NCI-H1092 treated with DMSO at 0.1 percent for 48 hours (cell line): ENCODE measurements around the gene TRIM17.

Experiments used
- DNase-seq: peaks from one replicate; lab custom pipeline; 2025; lab: John Stamatoyannopoulos, UW

TRIM17 gene

DNA sequence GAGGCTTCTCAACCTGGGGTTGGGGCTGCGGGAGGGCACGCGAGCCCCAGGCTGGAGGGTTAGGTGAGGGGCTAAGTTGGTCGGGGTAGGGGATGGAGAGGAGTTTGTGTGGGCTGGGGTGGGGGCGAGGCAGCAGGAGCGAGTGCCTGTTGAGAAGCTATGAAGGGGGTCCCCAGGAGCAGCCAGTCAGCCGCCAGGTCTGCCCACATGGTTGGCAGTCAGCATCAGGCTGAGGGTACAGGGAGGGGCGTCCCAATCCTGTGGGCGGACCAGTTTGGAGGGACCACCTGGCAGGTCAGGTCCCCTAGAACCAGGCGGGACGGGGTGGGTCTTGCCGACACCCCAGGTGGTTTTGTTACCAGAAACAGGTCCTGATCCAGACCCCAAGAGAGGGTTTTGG is 400 bp upstream of the TRIM17 start:
- no peak for DNase-seq

DNA sequence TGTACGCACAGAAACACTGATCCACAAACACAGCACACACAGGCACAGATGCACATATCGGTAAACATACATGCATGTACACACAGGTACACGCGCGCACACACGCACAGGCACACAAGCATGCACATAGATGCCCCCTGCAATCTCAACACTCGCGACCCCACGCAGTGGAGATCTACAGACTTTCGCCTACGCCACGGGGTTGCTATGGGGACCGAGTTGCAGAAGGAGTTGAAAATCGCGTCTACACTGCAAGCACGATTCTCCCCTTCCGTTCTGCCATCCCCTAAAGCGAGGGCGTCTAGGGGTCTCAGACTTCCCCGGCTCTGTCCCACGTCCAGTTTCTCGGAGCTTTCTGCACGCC is 826 bp downstream of the TRIM17 start:
- no peak for DNase-seq

DNA sequence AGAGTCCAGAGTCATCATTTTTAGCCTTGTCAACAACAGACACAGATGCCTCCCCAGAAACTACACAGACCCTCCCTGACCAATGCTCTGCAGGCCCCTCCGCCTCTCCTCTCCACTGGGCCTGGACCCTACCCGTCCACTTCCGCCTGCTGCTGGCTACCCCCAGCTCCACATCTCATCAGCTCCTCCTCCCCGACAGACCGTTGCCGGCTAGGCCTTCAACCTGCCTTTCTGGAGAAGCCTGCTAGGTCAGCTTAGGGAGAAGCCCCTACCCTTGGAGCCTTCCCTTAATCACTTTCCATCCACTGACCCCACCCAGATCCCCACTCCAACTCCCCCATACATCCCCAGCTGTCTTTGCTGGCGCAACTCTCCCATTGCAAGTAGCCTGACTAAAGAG is 1.4 kb downstream of the TRIM17 start:
- DNase-seq = no peak

- DNase-seq = no peak
These were observed 2.0 kb downstream of the TRIM17 start for GRCh38 chr1:228414511-228415211.

DNA sequence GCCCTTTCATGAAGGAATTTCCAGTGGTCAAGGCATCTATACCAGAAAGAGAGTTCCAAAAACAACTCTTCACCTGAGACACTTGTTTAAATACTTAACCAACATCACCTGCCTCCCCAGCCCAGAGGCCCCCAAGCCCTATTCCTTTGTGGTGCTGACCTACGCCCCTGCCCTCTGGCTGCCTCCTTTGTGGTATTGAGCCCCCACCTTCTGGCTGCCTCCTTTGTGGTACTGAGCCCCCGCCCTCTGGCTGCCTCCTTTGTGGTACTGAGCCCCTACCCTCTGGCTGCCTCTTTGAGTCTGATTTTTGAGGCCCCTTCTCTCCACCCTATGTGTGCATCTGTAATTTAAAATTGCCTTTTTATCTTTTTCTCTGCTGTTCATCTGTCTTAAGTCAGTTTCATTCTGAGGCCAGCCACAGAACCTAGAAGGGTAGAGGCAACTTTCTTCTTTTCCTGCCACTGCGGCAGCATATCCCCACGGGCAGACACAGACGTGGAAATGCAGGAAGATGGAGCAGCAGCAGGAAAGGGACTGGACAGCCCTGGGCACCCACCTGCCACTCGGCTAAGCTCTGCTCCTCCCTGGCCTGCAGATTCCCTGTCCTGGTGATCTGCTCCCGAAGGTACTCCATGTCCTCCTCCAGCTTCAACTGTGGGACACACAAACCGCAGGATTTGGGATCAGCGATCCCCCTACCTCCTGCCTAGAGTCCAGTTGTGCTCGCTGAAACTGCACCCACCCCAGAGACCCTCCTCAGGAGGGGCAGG is 3.2 kb downstream of the TRIM17 start:
- no peak for DNase-seq

DNA sequence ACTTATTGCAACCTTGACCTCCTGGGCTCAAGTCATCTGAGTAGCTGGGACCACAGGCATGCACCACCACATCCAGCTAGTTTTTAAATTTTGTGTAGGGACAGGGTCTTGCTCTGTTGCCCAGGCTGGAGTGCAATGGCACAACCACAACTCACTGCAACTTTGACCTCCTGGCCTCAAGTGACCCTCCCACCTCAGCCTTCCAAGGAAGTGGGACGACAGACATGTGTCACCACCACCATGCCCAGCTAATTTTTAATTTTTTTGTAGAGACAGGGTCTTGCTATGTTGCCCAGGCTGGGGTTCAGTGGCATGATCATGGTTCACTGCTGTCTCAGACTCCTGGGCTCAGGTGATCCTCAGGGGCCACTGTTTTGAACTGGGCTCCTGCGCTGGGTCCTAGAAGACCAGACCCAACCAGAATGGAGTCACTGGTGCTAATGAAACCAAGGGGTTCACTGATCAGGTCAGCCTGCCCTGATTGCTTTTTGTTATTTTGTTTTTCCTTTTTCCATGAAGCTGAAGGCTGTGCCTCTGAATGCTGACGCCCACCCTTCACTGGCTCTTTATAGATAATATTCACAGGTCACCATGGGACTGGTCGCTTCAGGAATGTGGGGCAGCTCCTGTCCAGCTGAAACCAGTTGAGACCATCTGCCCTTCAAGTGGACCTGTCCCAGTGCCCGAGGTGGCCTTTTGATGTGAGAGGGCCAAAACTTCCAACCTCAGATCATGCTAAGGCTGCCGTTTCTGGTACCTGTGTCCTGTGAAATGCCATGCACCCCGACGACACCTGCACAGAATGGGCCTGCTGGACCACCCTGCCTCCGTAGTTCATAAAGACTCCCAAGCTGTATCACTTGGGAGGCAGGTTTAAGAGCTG is 4.9 kb downstream of the TRIM17 start:
- no peak for DNase-seq

DNA sequence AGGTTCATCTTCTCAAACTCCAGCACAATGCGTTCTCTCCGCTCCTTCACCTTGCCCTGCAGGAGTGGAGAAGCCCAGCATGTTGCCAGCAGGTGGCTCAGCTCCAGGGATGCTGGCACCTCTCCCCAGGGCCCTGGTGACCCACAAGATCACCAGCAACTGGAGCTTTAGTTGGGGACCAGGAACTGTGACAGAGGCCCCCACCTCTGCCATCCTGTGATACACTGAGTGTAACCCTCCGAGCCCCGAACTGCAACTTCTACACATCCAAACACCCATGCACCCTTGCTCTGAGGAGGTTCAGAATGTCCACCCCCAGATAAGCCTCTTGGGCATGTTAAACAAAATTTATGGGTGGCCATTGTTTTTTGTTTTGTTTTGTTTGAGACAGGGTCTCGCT is 5.5 kb downstream of the TRIM17 start:
- no peak for DNase-seq

- no peak for DNase-seq
These were observed 6.0 kb downstream of the TRIM17 start for GRCh38 chr1:228410671-228411070.

DNA sequence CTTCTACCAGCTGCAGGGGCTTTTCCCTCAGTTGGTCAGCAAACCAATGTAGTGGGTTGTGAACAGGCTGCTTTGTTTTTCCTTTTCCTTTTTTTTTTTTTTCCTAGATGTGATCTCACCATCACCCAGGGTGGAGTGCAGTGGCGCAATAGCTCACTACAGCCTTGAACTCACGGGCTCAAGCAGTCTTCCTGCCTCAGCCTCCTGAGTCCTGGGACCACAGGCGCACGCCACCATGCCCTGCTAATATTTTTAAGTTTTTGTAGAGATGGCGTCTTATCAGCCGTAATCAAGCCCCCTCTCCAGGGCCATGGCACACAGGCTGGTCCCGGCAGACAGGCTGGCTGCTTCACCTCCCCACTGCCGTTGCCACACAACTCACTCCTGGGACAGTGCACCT is 6.6 kb downstream of the TRIM17 start:
- DNase-seq = no peak

GRCh38 chr1:228408869-228409805 is 7.5 kb downstream of the TRIM17 start:
- DNase-seq = no peak

- DNase-seq = no peak
These were observed 8.4 kb downstream of the TRIM17 start for GRCh38 chr1:228408041-228408868.

DNA sequence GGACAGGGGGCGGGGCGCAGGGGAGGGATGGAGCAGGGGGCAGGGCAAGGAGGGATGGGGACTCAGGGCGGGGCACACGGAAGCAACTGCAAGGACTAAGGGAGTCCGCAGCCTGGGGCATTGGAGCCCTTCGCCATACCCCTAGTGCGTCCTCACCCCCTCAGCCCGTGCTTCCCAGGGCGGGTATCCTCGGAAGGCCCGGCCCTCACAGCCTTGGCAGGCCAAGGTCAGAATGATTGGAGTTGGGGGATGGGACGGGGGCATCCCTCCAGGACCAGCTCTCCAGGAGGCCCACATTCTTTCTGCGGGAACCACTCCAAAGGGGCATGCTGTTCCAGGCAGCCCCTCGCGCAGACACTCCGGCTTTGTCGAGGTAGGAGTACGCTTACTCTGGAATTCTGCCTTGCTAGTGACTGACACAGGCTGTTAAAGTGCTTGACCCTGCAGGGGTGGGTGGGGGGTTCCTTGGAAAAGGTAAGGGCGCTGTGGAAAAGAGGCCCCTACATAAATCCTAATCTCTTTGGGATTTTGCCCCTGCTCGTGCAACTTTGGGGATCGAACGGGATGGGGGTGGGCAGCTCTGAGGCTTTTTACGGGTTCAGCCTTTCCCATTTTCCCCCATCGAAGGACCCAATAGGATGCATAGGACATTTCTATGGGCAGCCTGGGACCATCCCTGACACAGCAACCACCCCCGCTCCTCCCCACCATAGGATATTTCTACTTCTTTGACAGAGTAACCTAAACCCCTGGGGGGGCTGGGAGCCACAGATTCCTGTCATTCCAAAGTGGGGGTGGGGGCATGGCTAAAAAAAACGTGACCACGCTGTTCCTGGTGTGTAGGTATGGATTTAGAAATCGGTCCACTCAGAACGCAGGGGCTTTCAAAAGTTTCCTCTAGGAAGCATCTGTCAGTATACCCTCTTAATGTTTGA is 9.3 kb downstream of the TRIM17 start:
- no peak for DNase-seq

- no peak for DNase-seq
These were observed 10.8 kb downstream of the TRIM17 start for GRCh38 chr1:228405979-228406228.

DNA sequence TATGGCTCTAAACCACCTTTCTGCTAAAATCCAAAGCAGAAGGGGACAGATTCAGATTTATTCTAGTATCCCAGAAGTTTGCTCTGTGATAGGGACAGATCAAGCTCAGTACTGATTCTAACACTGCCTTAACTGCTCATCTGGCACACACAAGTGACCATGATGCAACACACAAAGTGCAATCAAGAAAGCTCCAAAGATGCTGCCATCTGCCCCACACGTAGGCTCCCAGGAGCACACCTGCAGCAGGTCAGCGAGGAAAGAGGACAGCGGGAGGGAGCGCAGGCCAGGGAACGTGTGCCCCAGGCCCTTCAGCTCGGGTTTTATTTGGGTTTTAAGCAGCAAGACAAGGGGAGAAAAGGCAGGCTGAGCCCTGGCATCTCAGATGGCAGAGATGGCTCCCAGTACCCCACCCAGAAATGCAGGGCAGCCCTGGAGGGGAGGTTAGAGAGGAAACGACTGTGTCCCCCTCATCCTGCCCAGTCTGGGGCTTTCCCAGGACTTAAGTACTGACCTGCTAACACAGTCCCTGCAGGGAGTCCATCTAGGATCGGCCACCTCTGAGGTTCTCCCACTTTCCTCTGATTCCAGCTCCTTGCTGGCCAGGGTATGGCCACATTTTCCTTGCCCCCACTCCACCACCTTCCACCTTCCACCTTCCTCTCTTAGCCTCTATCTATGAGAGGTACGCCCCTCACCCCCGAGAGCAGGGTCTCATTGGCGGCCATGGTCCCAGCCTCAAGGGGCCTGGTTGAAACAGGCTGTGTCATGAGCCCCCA is 11.3 kb downstream of the TRIM17 start:
- DNase-seq = no peak

DNA sequence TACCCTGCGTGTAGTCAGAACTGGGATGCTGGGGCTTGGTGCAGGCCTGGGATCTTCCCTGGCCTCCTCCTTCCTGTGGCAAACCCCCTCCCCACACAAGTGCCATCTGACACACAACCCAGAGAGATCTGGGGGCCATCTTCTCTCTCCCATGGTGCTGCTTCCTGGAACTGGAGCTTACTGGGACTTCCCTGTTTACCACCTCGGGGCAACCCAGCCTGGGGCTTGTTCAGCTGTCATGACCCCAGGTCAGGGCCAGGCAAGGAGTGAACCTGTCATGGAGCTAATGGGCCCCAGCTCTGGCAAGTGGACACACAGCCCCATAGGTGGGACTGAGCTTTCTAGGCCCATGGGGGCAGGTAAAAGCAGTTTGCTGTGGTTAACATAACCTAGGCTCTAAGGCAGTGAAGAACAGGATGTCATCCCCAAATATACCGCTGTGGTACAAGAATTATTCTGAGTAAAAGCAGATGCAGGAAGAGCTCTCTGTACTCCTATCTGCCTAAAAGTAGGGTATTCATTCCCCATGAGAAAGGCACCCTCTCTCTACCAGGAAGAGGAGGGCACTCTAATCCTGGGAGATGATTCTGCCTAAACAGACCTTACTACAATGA is 12.4 kb downstream of the TRIM17 start:
- no peak for DNase-seq

DNA sequence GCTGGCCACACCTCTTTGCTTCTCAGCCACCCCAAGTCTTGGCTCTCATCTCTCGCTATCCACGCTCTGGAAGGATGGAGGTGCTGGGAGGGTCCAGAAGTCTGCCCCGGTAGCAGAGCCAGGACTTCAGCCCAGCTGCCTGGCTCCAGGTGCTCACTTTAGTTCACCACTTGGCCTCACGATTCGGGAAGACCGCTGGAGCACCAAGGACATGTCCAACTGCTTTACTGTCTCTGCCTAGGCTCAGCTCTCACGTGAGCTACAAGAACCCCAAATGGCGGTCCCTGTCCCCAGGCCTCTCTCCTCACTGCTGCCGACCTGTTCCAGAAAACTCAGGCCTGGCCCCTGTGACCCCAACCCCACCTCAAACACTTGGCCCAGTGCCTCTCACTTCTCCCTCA is 13.4 kb downstream of the TRIM17 start:
- no peak for DNase-seq

- DNase-seq = no peak
These were observed 14.0 kb downstream of the TRIM17 start for GRCh38 chr1:228402641-228403025.

GRCh38 chr1:228401782-228402640 is 14.7 kb downstream of the TRIM17 start:
- no peak for DNase-seq
